ENCODE data around the gene TBC1D3. TPM values are rescaled to one million over a fixed set of nuclear protein-coding genes. Genes with fewer than 3 reads are reported as not detected.
"Not testable (repeated sequence)": the region's sequence is repeated elsewhere in the genome, so short reads cannot be mapped to it uniquely, and the experiment has no call there.

Gene TBC1D3
- polyA plus RNA-seq (2013), result 0.18 and 0.67 TPM in 2 replicates

GRCh38 chr17:38192455-38192854 lies at the start of gene TBC1D3:
Gene TBC1D3 (minus strand): TSS chr17:38192555. CDS start chr17:38191029, 1,526 bp downstream.
- H2AFZ ChIP-seq (ENCODE audit: insufficient read depth, low read length, poor library complexity); H3K4me1 ChIP-seq (ENCODE audit: control insufficient read depth in 1 of 2, insufficient read depth in 2 of 2, low read length in 2 of 2); H3K27ac ChIP-seq (ENCODE audit: low read depth, low read length); H3K36me3 ChIP-seq (ENCODE audit: control insufficient read depth in 1 of 2, insufficient read depth in 2 of 2, low read length in 2 of 2); H4K12ac ChIP-seq (ENCODE audit: low read depth, low read length); H3K79me1 ChIP-seq (ENCODE audit: low read length); H3K27me3 ChIP-seq (ENCODE audit: insufficient read depth, low read length); H3K23ac ChIP-seq (ENCODE audit: low read length); H3K4me3 ChIP-seq (ENCODE audit: low read depth, low read length); H2AK5ac ChIP-seq (ENCODE audit: low read length); H3K9me3 ChIP-seq (ENCODE audit: insufficient read depth, low read depth, low read length); DNase-seq; H3K14ac ChIP-seq (ENCODE audit: low read length); H2BK120ac ChIP-seq (ENCODE audit: insufficient read depth, low read length, poor library complexity); H4K8ac ChIP-seq (ENCODE audit: low read depth, low read length); H3K4me2 ChIP-seq (ENCODE audit: low read length); H2BK12ac ChIP-seq (ENCODE audit: low read length); H4K91ac ChIP-seq (ENCODE audit: low read depth, low read length); H3K9ac ChIP-seq (ENCODE audit: low read length); H3K79me2 ChIP-seq (ENCODE audit: control insufficient read depth, insufficient read depth, low read length, poor library complexity); H2BK5ac ChIP-seq (ENCODE audit: low read depth, low read length, poor library complexity); H3K18ac ChIP-seq (ENCODE audit: low read length); H3K4ac ChIP-seq (ENCODE audit: low read depth, low read length): not testable (repeated sequence)
- no CpG with 5 or more reads among the region's 10 CpGs for WGBS (ENCODE audit: extremely low coverage, insufficient coverage, insufficient read length)

- not testable (repeated sequence) for H2BK5ac ChIP-seq (ENCODE audit: low read depth, low read length, poor library complexity)
- WGBS (ENCODE audit: extremely low coverage, insufficient coverage, insufficient read length), result no CpG with 5 or more reads among the region's 1 CpG
These were observed 40.4 kb upstream of the TBC1D3 start for GRCh38 chr17:38232790-38233189.

GRCh38 chr17:38225844-38226495 lies 33.6 kb upstream of the TBC1D3 start:
- H3K27me3 ChIP-seq (ENCODE audit: insufficient read depth, low read length); H4K12ac ChIP-seq (ENCODE audit: low read depth, low read length); H3K79me1 ChIP-seq (ENCODE audit: low read length); H3K4me2 ChIP-seq (ENCODE audit: low read length); H3K14ac ChIP-seq (ENCODE audit: low read length); H3K36me3 ChIP-seq (ENCODE audit: control insufficient read depth in 1 of 2, insufficient read depth in 2 of 2, low read length in 2 of 2); DNase-seq; H3K9me3 ChIP-seq (ENCODE audit: insufficient read depth, low read depth, low read length); H2BK12ac ChIP-seq (ENCODE audit: low read length); H3K79me2 ChIP-seq (ENCODE audit: control insufficient read depth, insufficient read depth, low read length, poor library complexity); H3K4me1 ChIP-seq (ENCODE audit: control insufficient read depth in 1 of 2, insufficient read depth in 2 of 2, low read length in 2 of 2); H2AFZ ChIP-seq (ENCODE audit: insufficient read depth, low read length, poor library complexity); H3K18ac ChIP-seq (ENCODE audit: low read length); H3K4me3 ChIP-seq (ENCODE audit: low read depth, low read length); H2BK5ac ChIP-seq (ENCODE audit: low read depth, low read length, poor library complexity); H3K27ac ChIP-seq (ENCODE audit: low read depth, low read length); H2BK120ac ChIP-seq (ENCODE audit: insufficient read depth, low read length, poor library complexity); H3K23ac ChIP-seq (ENCODE audit: low read length); H3K9ac ChIP-seq (ENCODE audit: low read length); H2AK5ac ChIP-seq (ENCODE audit: low read length); H4K8ac ChIP-seq (ENCODE audit: low read depth, low read length); H4K91ac ChIP-seq (ENCODE audit: low read depth, low read length); H3K4ac ChIP-seq (ENCODE audit: low read depth, low read length): not testable (repeated sequence)
- no CpG with 5 or more reads among the region's 2 CpGs for WGBS (ENCODE audit: extremely low coverage, insufficient coverage, insufficient read length)

More at GRCh38 chr17:38232790-38233189, 40.4 kb upstream of the TBC1D3 start:
- not testable (repeated sequence) for H3K9ac ChIP-seq (ENCODE audit: low read length); H2BK12ac ChIP-seq (ENCODE audit: low read length); H3K36me3 ChIP-seq (ENCODE audit: control insufficient read depth in 1 of 2, insufficient read depth in 2 of 2, low read length in 2 of 2); H3K23ac ChIP-seq (ENCODE audit: low read length); H3K4me1 ChIP-seq (ENCODE audit: control insufficient read depth in 1 of 2, insufficient read depth in 2 of 2, low read length in 2 of 2); H3K27me3 ChIP-seq (ENCODE audit: insufficient read depth, low read length); H3K14ac ChIP-seq (ENCODE audit: low read length); DNase-seq; H3K4me2 ChIP-seq (ENCODE audit: low read length); H2AFZ ChIP-seq (ENCODE audit: insufficient read depth, low read length, poor library complexity); H3K4ac ChIP-seq (ENCODE audit: low read depth, low read length); H4K8ac ChIP-seq (ENCODE audit: low read depth, low read length); H3K79me2 ChIP-seq (ENCODE audit: control insufficient read depth, insufficient read depth, low read length, poor library complexity); H3K79me1 ChIP-seq (ENCODE audit: low read length); H3K27ac ChIP-seq (ENCODE audit: low read depth, low read length); H4K12ac ChIP-seq (ENCODE audit: low read depth, low read length); H4K91ac ChIP-seq (ENCODE audit: low read depth, low read length); H3K18ac ChIP-seq (ENCODE audit: low read length); H3K9me3 ChIP-seq (ENCODE audit: insufficient read depth, low read depth, low read length); H3K4me3 ChIP-seq (ENCODE audit: low read depth, low read length); H2AK5ac ChIP-seq (ENCODE audit: low read length); H2BK120ac ChIP-seq (ENCODE audit: insufficient read depth, low read length, poor library complexity)

- not testable (repeated sequence) for H3K4me1 ChIP-seq (ENCODE audit: control insufficient read depth in 1 of 2, insufficient read depth in 2 of 2, low read length in 2 of 2); H4K8ac ChIP-seq (ENCODE audit: low read depth, low read length); H3K23ac ChIP-seq (ENCODE audit: low read length); H3K79me2 ChIP-seq (ENCODE audit: control insufficient read depth, insufficient read depth, low read length, poor library complexity); H3K27me3 ChIP-seq (ENCODE audit: insufficient read depth, low read length); H2BK12ac ChIP-seq (ENCODE audit: low read length); H4K12ac ChIP-seq (ENCODE audit: low read depth, low read length); H3K4me3 ChIP-seq (ENCODE audit: low read depth, low read length); H3K27ac ChIP-seq (ENCODE audit: low read depth, low read length); H4K91ac ChIP-seq (ENCODE audit: low read depth, low read length); H3K9ac ChIP-seq (ENCODE audit: low read length); H3K4me2 ChIP-seq (ENCODE audit: low read length); H3K4ac ChIP-seq (ENCODE audit: low read depth, low read length); DNase-seq; H3K79me1 ChIP-seq (ENCODE audit: low read length); H3K18ac ChIP-seq (ENCODE audit: low read length); H3K9me3 ChIP-seq (ENCODE audit: insufficient read depth, low read depth, low read length); H2BK5ac ChIP-seq (ENCODE audit: low read depth, low read length, poor library complexity); H2BK120ac ChIP-seq (ENCODE audit: insufficient read depth, low read length, poor library complexity); H3K36me3 ChIP-seq (ENCODE audit: control insufficient read depth in 1 of 2, insufficient read depth in 2 of 2, low read length in 2 of 2); H3K14ac ChIP-seq (ENCODE audit: low read length); H2AK5ac ChIP-seq (ENCODE audit: low read length); H2AFZ ChIP-seq (ENCODE audit: insufficient read depth, low read length, poor library complexity)
- no CpG with 5 or more reads among the region's 1 CpG for WGBS (ENCODE audit: extremely low coverage, insufficient coverage, insufficient read length)
These were observed 28.5 kb upstream of the TBC1D3 start for GRCh38 chr17:38220867-38221266.

Measured in trophoblast cell (in vitro differentiated cells and primary cell).